ENCODE data around the gene CEP112.

The CEP112 gene

GRCh38 chr17:65771704-65772103, 420.2 kb downstream of the CEP112 start:
- FAIRE-seq (no peak), DNase-seq (ENCODE audit: insufficient read length, low spot score) (no peak)
- TF ChIP-seq, protein P1, sequence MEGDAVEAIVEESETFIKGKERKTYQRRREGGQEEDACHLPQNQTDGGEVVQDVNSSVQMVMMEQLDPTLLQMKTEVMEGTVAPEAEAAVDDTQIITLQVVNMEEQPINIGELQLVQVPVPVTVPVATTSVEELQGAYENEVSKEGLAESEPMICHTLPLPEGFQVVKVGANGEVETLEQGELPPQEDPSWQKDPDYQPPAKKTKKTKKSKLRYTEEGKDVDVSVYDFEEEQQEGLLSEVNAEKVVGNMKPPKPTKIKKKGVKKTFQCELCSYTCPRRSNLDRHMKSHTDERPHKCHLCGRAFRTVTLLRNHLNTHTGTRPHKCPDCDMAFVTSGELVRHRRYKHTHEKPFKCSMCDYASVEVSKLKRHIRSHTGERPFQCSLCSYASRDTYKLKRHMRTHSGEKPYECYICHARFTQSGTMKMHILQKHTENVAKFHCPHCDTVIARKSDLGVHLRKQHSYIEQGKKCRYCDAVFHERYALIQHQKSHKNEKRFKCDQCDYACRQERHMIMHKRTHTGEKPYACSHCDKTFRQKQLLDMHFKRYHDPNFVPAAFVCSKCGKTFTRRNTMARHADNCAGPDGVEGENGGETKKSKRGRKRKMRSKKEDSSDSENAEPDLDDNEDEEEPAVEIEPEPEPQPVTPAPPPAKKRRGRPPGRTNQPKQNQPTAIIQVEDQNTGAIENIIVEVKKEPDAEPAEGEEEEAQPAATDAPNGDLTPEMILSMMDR (IDR thresholded peaks at IDR 0.05; ENCODE audit: insufficient read depth, missing control alignments): no peak

GRCh38 chr17:65763786-65764185, 428.1 kb downstream of the CEP112 start:
- no peak for DNase-seq (ENCODE audit: insufficient read length, low spot score)
- TF ChIP-seq, protein P1 (IDR thresholded peaks at IDR 0.05; ENCODE audit: insufficient read depth, missing control alignments): no peak
- FAIRE-seq: no peak

DNA sequence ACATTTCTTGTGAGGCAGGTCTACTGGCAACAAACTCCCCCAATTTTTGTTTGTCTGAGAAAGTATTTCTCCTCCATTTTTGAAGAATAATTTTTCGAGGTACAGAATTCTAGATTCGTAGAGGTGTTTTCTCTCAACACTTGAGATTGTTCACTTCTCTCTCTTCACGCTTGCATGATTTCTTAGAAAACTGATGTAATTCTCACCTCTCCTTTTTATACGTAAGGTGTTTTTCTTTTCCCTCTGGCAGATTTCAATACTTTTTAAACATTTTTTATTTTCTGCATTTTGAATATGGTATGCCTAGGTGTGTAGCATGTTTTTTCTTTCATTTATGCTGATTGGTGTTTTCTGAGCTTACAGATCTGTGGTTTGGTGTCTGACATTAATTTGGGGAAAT, 429.0 kb downstream of the CEP112 start:
- no peak for DNase-seq (ENCODE audit: insufficient read length, low spot score)
- FAIRE-seq: no peak
- TF ChIP-seq, protein P1 (IDR thresholded peaks at IDR 0.05; ENCODE audit: insufficient read depth, missing control alignments): no peak

- DNase-seq (ENCODE audit: insufficient read length, low spot score) (no peak), FAIRE-seq (no peak)
- TF ChIP-seq, protein P1 (IDR thresholded peaks at IDR 0.05; ENCODE audit: insufficient read depth, missing control alignments): no peak
Observed at GRCh38 chr17:65759532-65759931, 432.4 kb downstream of the CEP112 start.

DNA sequence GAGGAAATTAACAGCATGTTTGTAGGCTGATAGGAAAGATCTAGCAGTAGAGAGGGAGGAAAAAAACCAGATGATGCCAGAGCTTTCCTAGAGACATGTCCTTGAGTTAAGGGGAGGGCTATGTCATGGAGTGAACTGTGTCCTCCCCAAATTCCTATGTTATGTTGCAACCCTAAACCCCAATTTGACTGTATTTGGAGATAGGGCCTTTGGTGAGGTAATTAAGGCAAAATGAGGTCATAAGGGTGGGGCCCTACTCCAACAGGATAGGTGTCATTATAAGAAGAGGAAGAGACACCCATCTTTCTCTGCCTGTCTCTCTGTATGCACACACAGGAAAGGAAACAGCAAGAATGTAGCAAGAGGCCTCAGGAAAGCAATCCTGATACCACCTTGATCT, 435.2 kb downstream of the CEP112 start:
- DNase-seq (ENCODE audit: insufficient read length, low spot score): no peak
- TF ChIP-seq, protein P1 (IDR thresholded peaks at IDR 0.05; ENCODE audit: insufficient read depth, missing control alignments): no peak
- no peak for FAIRE-seq

DNA sequence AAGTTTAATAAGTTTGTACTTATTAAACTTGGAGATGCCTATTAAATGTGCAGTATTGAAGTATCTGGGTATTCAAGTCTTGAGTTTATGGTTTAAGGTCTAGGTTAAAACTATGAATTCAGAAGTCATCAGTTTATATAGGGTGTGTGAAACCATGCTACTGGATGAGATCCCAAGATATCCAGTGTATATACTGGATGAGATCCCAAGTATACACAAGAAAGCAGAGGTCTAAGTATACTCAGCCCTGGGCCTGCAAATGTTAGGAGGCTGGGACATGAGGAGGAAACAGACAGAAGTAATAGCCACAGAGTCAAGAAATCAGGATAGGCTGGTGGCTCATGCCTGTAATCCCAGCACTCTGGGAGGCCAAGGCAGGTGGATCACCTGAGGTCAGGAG, 436.1 kb downstream of the CEP112 start:
- DNase-seq (ENCODE audit: insufficient read length, low spot score): no peak
- FAIRE-seq: no peak
- TF ChIP-seq, protein P1 (IDR thresholded peaks at IDR 0.05; ENCODE audit: insufficient read depth, missing control alignments): no peak

GRCh38 chr17:65754630-65755029, 437.3 kb downstream of the CEP112 start:
- DNase-seq (ENCODE audit: insufficient read length, low spot score) (no peak), FAIRE-seq (no peak)
- TF ChIP-seq, protein P1 (IDR thresholded peaks at IDR 0.05; ENCODE audit: insufficient read depth, missing control alignments): no peak
